ENCODE measurements around the gene TBP. TPM values are rescaled to one million over a fixed set of nuclear protein-coding genes. Genes with fewer than 3 reads are reported as not detected.

Gene TBP
- total RNA-seq, 1 donor from 2014 or later: 14.7 TPM

DNA sequence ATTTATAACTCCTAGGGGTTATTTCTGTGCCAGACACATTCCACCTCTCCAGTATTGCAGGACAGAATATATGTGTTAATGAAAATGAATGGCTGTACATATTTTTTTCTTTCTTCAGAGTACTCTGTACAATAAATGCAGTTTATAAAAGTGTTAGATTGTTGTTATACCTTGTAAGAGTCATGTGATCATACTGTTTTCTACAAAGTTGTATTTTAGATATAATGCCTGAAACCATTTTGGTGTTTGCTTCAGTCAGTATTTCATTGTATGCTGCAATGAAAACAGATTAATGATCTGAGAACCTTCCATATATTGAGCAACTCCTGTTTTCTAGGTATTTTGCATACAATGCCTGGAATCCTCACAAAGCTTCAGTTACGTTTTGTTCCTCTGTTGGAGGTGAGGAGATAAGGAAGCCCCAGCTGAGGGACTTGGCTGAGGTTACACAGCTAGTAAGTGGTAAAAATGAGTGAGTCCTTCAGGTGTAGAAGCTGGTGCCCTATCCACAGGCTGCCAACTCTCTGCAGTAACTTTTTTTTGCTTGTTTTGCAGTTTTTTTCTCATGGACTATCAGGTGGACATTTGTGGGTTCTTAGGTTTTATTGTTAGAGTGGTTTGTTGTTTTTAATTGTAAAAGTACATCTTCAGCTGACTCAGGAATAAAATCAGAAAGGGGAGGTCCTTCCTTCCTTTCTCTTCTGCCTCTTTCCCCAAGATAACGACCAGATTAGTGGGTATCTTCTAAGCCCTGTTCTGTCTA lies 18.7 kb downstream of the TBP start:
- Histone ChIP-seq H3K4me3 (no peak overlapping the region), H3K36me3 (peaks cover 3 to 65% of the 10 kb centered on the region in 2 donors), H3K27ac (no peak overlapping the region), H3K9me3 (no peaks in the 10 kb centered on the region), H3K27me3 (no peaks in the 10 kb centered on the region), H3K4me1 (no peaks in the 10 kb centered on the region)
- DNase-seq (ENCODE audit: extremely low spot score in 2 of 2): no peak
- TF ChIP-seq POLR2A (IDR thresholded peaks at IDR 0.05) (no peak), POLR2AphosphoS5 (IDR thresholded peaks at IDR 0.05; ENCODE audit: insufficient read depth in 1 of 2, low read depth in 1 of 2) (no peak), CTCF (IDR thresholded peaks at IDR 0.05) (no peak)
- intact Hi-C loops (cut with DNase I): no loop called here

DNA sequence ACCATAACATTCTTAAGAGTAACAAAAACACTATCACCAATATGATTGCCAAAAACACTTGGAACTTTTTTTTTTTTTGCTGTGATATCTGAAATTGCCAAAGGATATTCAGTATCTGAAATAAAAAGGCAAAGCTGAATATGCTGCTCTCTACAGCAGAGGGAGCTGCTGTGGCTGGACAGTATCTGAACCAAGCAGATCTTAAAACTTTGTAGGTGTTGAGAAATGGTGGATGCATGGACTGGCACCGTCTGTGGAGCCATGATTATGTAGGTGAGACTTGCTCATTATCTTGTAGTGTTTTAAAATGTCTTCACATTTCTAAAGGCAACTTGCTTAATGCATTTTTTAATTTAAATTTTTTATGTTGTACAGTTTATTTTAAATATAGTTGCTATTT lies 21.1 kb downstream of the TBP start:
- no peaks in the 10 kb centered on the region for H3K4me1 ChIP-seq
- DNase-seq (ENCODE audit: extremely low spot score in 2 of 2): no peak
- H3K36me3 ChIP-seq: peaks cover 3 to 65% of the 10 kb centered on the region in 2 donors
- TF ChIP-seq POLR2AphosphoS5 (IDR thresholded peaks at IDR 0.05; ENCODE audit: insufficient read depth in 1 of 2, low read depth in 1 of 2): no peak
- intact Hi-C loops (cut with DNase I): no loop called here
- H3K27ac ChIP-seq: no peak overlapping the region
- H3K27me3 ChIP-seq: no peaks in the 10 kb centered on the region
- no peak overlapping the region for H3K4me3 ChIP-seq
- no peaks in the 10 kb centered on the region for H3K9me3 ChIP-seq

- Histone ChIP-seq H3K27me3 (no peaks in the 10 kb centered on the region), H3K27ac (no peak overlapping the region), H3K36me3 (peaks cover 0 to 40% of the 10 kb centered on the region in 2 donors), H3K4me1 (peaks cover 9% of the 10 kb centered on the region), H3K9me3 (no peaks in the 10 kb centered on the region), H3K4me3 (no peak overlapping the region)
- no peak for DNase-seq (ENCODE audit: extremely low spot score in 2 of 2)
- TF ChIP-seq CTCF (IDR thresholded peaks at IDR 0.05): no peak
- no peak for TF ChIP-seq POLR2AphosphoS5 (IDR thresholded peaks at IDR 0.05; ENCODE audit: insufficient read depth in 1 of 2, low read depth in 1 of 2)
- no peak for TF ChIP-seq POLR2A (IDR thresholded peaks at IDR 0.05)
- intact Hi-C loops (cut with DNase I): no loop called here
These were observed 24.7 kb downstream of the TBP start for GRCh38 chr6:170578909-170579308.

DNA sequence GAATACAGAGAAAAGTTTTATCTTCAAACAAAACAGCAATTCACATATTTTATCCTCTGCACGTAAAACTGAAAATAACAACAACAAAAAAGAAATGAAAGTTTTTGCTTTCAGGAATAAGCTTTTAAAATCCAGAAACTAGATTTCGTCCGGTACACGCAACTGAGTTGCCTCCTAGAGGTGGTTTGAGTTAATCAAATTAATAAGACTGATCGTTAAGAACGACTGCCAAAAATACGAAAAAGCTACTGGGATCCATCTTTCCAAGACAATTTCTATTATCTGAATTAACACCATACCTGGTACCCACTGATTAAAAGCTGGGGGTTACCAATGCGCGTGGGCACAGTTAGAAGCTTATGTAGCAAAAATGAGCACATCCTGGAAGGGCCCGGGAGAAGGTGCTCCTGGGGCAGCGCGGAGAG lies 29.6 kb downstream of the TBP start:
- Histone ChIP-seq H3K9me3 (no peaks in the 10 kb centered on the region), H3K27ac (peak overlapping the region; percentile 70), H3K36me3 (peaks cover 0 to 12% of the 10 kb centered on the region in 2 donors), H3K4me1 (peaks cover 19% of the 10 kb centered on the region), H3K27me3 (no peaks in the 10 kb centered on the region), H3K4me3 (peak overlapping the region; percentile 82 to 100)
- TF ChIP-seq POLR2A (IDR thresholded peaks at IDR 0.05) (no peak), POLR2AphosphoS5 (IDR thresholded peaks at IDR 0.05; ENCODE audit: insufficient read depth in 1 of 2, low read depth in 1 of 2) (no peak), CTCF (IDR thresholded peaks at IDR 0.05) (no peak)
- no peak for DNase-seq (ENCODE audit: extremely low spot score in 2 of 2)
- intact Hi-C loops (cut with DNase I): no loop called here

GRCh38 chr6:170584181-170584953 lies 30.2 kb downstream of the TBP start, which contains the start of gene PDCD2:
Gene PDCD2 (minus strand): TSS chr6:170584637. CDS start chr6:170584581, 56 bp downstream.
- peaks cover 0 to 8% of the 10 kb centered on the region in 2 donors for H3K36me3 ChIP-seq
- intact Hi-C loops (cut with DNase I): no loop called here
- H3K4me3 ChIP-seq: peak within 1 kb of the TSS; percentile 82 to 100
- H3K27ac ChIP-seq: peak within 1 kb of the TSS; percentile 70
- H3K9me3 ChIP-seq: no peaks in the 10 kb centered on the region
- H3K4me1 ChIP-seq: peaks cover 19% of the 10 kb centered on the region
- TF ChIP-seq POLR2AphosphoS5 (IDR thresholded peaks at IDR 0.05; ENCODE audit: insufficient read depth in 1 of 2, low read depth in 1 of 2) (peak; percentile 75 to 86), CTCF (IDR thresholded peaks at IDR 0.05) (no peak)
- no peak for DNase-seq (ENCODE audit: extremely low spot score in 2 of 2)
- H3K27me3 ChIP-seq: no peaks in the 10 kb centered on the region

Data from vagina (tissue), 2 donors.